ENCODE results near the gene SCP2. TPM values are rescaled to one million over a fixed set of nuclear protein-coding genes. Genes with fewer than 3 reads are reported as not detected.

SCP2 gene
- total RNA-seq, 1 experiment from 2014 or later: 73.2 TPM

DNA sequence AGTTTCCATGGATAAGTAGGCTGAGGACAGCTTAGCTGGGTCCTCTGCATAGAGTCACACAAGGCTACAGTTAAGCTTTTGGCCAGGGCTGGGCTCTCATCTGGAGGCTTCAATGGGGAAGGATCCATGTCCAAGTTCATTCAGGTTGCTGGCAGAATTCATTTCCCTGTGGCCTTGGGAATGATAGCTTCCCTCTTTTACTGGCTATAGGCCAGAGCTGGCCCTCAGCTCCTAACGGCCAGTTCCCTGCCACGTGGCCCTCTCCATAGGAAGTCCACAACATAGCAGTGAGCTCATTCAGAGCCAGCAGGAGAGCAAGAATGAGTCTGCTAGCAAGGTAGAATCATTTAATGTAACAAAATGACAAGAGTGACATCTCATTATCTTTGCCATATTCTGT is 119.9 kb downstream of the SCP2 start:
- intact Hi-C loops (cut with micrococcal nuclease; ENCODE audit: unreplicated experiment): no loop called here
- Histone ChIP-seq H3K27ac (ENCODE audit: low read depth, low read length, poor library complexity, severe bottlenecking) (no peak overlapping the region), H3K4me1 (ENCODE audit: insufficient read depth, low read length, poor library complexity, severe bottlenecking) (peaks cover 54% of the 10 kb centered on the region), H3K27me3 (replicated peaks; ENCODE audit: insufficient read depth, low read depth, low read length, poor library complexity) (no peaks in the 10 kb centered on the region), H3K36me3 (ENCODE audit: insufficient read depth, low read length, poor library complexity, severe bottlenecking) (no peaks in the 10 kb centered on the region), H3K4me3 (ENCODE audit: low read depth, low read length, poor library complexity, severe bottlenecking) (no peak overlapping the region), H3K9me3 (ENCODE audit: low read depth, low read length, poor library complexity, severe bottlenecking) (no peaks in the 10 kb centered on the region)
- no TSS peak for BruUV-seq (replicated peaks)
- ChIA-PET CTCF (no interaction called here), POLR2A (ENCODE audit: low non-redundant PET) (no interaction called here)
- DNase-seq (ENCODE audit: low spot score): no peak
- TF ChIP-seq, protein P1, sequence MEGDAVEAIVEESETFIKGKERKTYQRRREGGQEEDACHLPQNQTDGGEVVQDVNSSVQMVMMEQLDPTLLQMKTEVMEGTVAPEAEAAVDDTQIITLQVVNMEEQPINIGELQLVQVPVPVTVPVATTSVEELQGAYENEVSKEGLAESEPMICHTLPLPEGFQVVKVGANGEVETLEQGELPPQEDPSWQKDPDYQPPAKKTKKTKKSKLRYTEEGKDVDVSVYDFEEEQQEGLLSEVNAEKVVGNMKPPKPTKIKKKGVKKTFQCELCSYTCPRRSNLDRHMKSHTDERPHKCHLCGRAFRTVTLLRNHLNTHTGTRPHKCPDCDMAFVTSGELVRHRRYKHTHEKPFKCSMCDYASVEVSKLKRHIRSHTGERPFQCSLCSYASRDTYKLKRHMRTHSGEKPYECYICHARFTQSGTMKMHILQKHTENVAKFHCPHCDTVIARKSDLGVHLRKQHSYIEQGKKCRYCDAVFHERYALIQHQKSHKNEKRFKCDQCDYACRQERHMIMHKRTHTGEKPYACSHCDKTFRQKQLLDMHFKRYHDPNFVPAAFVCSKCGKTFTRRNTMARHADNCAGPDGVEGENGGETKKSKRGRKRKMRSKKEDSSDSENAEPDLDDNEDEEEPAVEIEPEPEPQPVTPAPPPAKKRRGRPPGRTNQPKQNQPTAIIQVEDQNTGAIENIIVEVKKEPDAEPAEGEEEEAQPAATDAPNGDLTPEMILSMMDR (conservative IDR thresholded peaks at IDR 0.05; ENCODE audit: low read depth, low read length): no peak
- TF ChIP-seq EZH2 (IDR thresholded peaks at IDR 0.05; ENCODE audit: borderline replicate concordance, low read depth, low read length, poor library complexity, severe bottlenecking): no peak

DNA sequence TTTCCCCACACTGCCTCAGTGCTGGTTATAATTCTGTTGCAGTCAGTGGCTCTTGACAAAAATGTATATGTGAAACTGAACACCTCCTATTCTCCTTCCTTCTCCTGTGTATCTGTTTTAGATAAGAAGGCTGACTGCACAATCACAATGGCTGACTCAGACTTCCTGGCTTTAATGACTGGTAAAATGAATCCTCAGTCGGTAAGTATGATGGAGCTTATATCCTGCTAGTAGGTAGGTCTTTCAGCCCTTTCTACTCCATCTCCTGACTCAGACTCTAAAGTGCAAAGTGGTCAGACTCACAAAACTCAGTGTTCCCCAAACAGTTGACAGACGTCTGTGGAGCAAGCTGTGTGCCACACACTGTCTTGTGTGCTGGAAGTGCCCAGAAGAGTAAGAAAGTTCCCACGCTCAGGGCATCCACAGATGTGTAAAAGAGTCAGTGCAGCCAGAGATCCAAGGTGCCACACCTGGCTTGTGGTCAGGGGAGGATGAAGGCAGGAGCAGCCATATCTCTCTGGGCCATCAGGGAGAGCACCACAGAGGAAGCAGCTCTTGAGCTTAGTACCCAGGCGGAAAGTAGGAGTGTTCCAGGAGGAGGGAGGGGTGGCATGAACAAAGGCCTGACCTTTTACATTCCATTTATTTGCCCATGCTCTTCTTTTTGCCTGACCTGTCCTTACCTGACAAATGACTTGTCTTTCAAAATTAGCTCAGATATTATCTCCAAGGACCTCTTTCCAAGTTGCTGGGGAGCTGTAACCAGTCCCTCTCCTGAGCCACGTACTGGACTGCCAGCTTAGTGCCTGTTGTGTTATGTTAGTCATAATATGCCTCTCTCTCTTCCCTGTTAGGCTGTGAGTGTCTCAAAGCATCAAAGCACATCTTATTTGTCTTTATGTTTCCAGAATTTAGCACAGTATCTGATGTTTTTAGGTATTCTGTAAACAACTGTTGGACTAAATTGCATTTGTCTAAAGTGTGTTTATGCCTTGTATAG is 121.0 kb downstream of the SCP2 start:
- TF ChIP-seq, protein P1 (conservative IDR thresholded peaks at IDR 0.05; ENCODE audit: low read depth, low read length): no peak
- no peak for TF ChIP-seq EZH2 (IDR thresholded peaks at IDR 0.05; ENCODE audit: borderline replicate concordance, low read depth, low read length, poor library complexity, severe bottlenecking)
- no peaks in the 10 kb centered on the region for H3K9me3 ChIP-seq (ENCODE audit: low read depth, low read length, poor library complexity, severe bottlenecking)
- ChIA-PET CTCF (no interaction called here), POLR2A (ENCODE audit: low non-redundant PET) (no interaction called here)
- intact Hi-C loops (cut with micrococcal nuclease; ENCODE audit: unreplicated experiment): no loop called here
- H3K4me1 ChIP-seq (ENCODE audit: insufficient read depth, low read length, poor library complexity, severe bottlenecking): peaks cover 54% of the 10 kb centered on the region
- H3K36me3 ChIP-seq (ENCODE audit: insufficient read depth, low read length, poor library complexity, severe bottlenecking): no peaks in the 10 kb centered on the region
- no peak overlapping the region for H3K4me3 ChIP-seq (ENCODE audit: low read depth, low read length, poor library complexity, severe bottlenecking)
- BruUV-seq (replicated peaks): no TSS peak
- H3K27ac ChIP-seq (ENCODE audit: low read depth, low read length, poor library complexity, severe bottlenecking): peak overlapping the region; percentile 29
- DNase-seq (ENCODE audit: low spot score): peak; percentile 82
- no peaks in the 10 kb centered on the region for H3K27me3 ChIP-seq (replicated peaks; ENCODE audit: insufficient read depth, low read depth, low read length, poor library complexity)

DNA sequence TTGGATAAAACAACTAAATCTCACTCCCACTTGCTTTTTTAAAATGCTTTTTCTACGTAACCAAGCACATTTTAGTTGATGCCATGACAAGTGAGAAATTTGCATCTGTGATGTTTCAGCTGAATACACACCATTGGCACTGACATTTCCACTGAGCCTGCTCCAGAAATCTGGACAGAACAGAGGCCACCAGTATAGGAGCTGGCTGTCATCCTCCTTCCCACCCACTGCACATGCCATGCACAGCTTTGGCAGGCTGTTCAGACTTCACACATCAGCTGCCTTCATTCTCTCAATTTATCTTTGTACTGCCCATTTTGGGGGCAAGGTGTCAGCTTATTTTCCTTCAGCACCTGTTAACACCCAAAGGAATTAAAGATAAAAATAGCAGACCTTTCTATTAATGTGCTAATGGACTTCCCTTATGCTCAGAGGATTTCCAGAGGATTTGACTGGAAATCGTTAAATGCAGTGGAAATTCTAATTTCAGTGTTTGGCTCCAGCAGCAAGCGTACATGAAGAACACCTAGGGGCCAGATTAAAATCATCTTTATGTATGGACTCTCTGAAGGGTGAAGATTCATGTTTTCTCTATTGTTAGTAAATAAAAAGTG is 122.0 kb downstream of the SCP2 start:
- no peak for TF ChIP-seq EZH2 (IDR thresholded peaks at IDR 0.05; ENCODE audit: borderline replicate concordance, low read depth, low read length, poor library complexity, severe bottlenecking)
- TF ChIP-seq, protein P1 (conservative IDR thresholded peaks at IDR 0.05; ENCODE audit: low read depth, low read length): no peak
- Histone ChIP-seq H3K27ac (ENCODE audit: low read depth, low read length, poor library complexity, severe bottlenecking) (no peak overlapping the region), H3K4me3 (ENCODE audit: low read depth, low read length, poor library complexity, severe bottlenecking) (no peak overlapping the region), H3K4me1 (ENCODE audit: insufficient read depth, low read length, poor library complexity, severe bottlenecking) (peaks cover 54% of the 10 kb centered on the region), H3K9me3 (ENCODE audit: low read depth, low read length, poor library complexity, severe bottlenecking) (no peaks in the 10 kb centered on the region), H3K36me3 (ENCODE audit: insufficient read depth, low read length, poor library complexity, severe bottlenecking) (no peaks in the 10 kb centered on the region), H3K27me3 (replicated peaks; ENCODE audit: insufficient read depth, low read depth, low read length, poor library complexity) (no peaks in the 10 kb centered on the region)
- no peak for DNase-seq (ENCODE audit: low spot score)
- no TSS peak for BruUV-seq (replicated peaks)
- intact Hi-C loops (cut with micrococcal nuclease; ENCODE audit: unreplicated experiment): no loop called here
- CTCF ChIA-PET: no interaction called here
- POLR2A ChIA-PET (ENCODE audit: low non-redundant PET): no interaction called here

Measured in A673 (cell line).